ENCODE measurements around the gene MYL6. TPM values are rescaled to one million over a fixed set of nuclear protein-coding genes. Genes with fewer than 3 reads are reported as not detected.

MYL6 gene
- total and polyA plus RNA-seq, 2 donors (not counting 3 experiments of a cell fraction or from before 2014, with no cell fraction given), result 2,543 to 8,470 TPM

DNA sequence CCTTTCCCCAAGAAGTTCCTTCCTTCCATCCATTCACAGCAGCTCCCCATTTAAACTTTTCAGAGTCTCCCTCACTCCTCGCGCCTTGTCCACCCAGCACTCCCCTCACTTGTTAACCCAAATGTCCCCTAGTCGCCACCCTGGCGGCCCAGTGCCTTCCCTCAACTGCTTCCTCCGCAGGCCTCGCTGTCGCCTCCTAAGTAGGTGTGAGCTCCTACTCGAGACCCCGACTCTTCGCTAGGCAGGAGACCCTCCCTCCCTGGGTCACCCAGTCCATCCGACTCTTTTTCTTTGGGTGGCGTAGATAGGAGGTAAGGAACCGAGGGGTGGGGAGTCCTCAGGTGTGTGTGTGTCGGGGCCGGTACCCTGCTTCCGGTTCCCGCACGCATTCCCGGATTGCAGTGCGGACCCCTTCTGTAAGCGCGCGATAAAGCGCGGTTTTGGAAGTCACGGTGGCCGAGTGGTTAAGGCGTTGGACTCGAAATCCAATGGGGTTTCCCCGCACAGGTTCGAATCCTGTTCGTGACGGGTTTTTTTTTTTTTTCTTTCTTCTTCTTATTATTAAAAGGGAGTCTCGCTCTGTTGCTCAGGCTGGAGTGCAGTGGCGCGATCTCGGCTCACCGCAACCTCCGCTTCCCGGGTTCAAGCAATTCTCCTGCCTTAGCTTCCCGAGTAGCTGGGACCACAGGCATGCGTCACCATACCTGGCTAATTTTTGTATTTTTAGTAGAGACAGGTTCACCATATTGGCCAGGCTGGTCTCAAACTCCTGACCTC is 31.9 kb downstream of the MYL6 start:
- Histone ChIP-seq H3K4me3 (replicated peaks in 1 of 3; ENCODE audit: insufficient read depth in 1 of 3, low read depth in 1 of 3, low read length in 3 of 3) (peak overlapping the region; percentile 53 to 95 (median 65)), H4K20me1 (replicated peaks; ENCODE audit: control insufficient read depth, extremely low read depth, insufficient read depth, low read length) (no peaks in the 10 kb centered on the region), H3K4me1 (ENCODE audit: control insufficient read depth, extremely low read depth, insufficient read depth, low read length) (peaks cover 20% of the 10 kb centered on the region), H3K27ac (ENCODE audit: insufficient read depth, low read depth, low read length) (peak overlapping the region; percentile 24), H3K36me3 (ENCODE audit: control insufficient read depth in 2 of 2, extremely low read depth in 1 of 2, insufficient read depth in 2 of 2, low read length in 2 of 2) (peaks cover 3 to 4% of the 10 kb centered on the region in 2 experiments), H3K9me3 (replicated peaks; ENCODE audit: control insufficient read depth, insufficient read depth, low read length) (no peaks in the 10 kb centered on the region), H3K9ac (replicated peaks; ENCODE audit: extremely low read depth, insufficient read depth, low read length) (peak overlapping the region; percentile 55), H3K4me2 (ENCODE audit: insufficient read depth, low read length) (peak overlapping the region; percentile 70), H3K9me1 (replicated peaks; ENCODE audit: control insufficient read depth, extremely low read depth, insufficient read depth, low read length) (no peaks in the 10 kb centered on the region), H3K27me3 (ENCODE audit: control insufficient read depth in 2 of 2, insufficient read depth in 2 of 2, low read length in 2 of 2) (no peaks in the 10 kb centered on the region), H2AFZ (ENCODE audit: low read depth, low read length) (peak overlapping the region; percentile 88), H3K79me2 (ENCODE audit: control insufficient read depth, insufficient read depth, low read length) (peaks cover 30% of the 10 kb centered on the region)
- DNase-seq (ENCODE audit: low read depth, low spot score) (peak; percentile 87), FAIRE-seq (peak; percentile 37)
- TF ChIP-seq GATA2 (IDR thresholded peaks at IDR 0.05; ENCODE audit: insufficient read depth, insufficient read length, low read depth, low read length) (no peak), MYC (IDR thresholded peaks at IDR 0.05; ENCODE audit: low read depth, low read length) (peak; percentile 32)
- intact Hi-C loops (cut with micrococcal nuclease) (loop anchor here (1.0 to 2.0 kb wide), 5 partner anchors 33 to 451 kb away; no protein-coding TSS in a partner anchor), dilution Hi-C loops (cut with MboI; ENCODE audit: extremely low pct_ligation_motif_present, low sequenced_read_pairs) (no loop called here)
- ChIA-PET CTCF (interaction anchor here (0.6 to 4.4 kb wide), 45 partner anchors 9 to 473 kb away, joined by 3 to 236 read pairs (median 6); partner anchors contain the start of genes ANKRD52, CNPY2, COQ10A and ESYT1), POLR2A (interaction anchor here (0.7 to 3.1 kb wide), 6 partner anchors 27 to 170 kb away, joined by 4 to 18 read pairs (median 4); partner anchors contain the start of genes PA2G4, RNF41, RPL41 and STAT2)
- TSS peak; percentile 68 for BruUV-seq (replicated peaks)

GRCh38 chr12:56190695-56191155 is 32.6 kb downstream of the MYL6 start:
- no peaks in the 10 kb centered on the region for H4K20me1 ChIP-seq (replicated peaks; ENCODE audit: control insufficient read depth, extremely low read depth, insufficient read depth, low read length)
- no peaks in the 10 kb centered on the region for H3K27me3 ChIP-seq (ENCODE audit: control insufficient read depth in 2 of 2, insufficient read depth in 2 of 2, low read length in 2 of 2)
- no peaks in the 10 kb centered on the region for H3K9me3 ChIP-seq (replicated peaks; ENCODE audit: control insufficient read depth, insufficient read depth, low read length)
- peak overlapping the region; percentile 70 for H3K4me2 ChIP-seq (ENCODE audit: insufficient read depth, low read length)
- dilution Hi-C loops (cut with MboI; ENCODE audit: extremely low pct_ligation_motif_present, low sequenced_read_pairs) (no loop called here), intact Hi-C loops (cut with micrococcal nuclease) (no loop called here)
- no peak overlapping the region for H3K27ac ChIP-seq (ENCODE audit: insufficient read depth, low read depth, low read length)
- H3K9me1 ChIP-seq (replicated peaks; ENCODE audit: control insufficient read depth, extremely low read depth, insufficient read depth, low read length), result no peaks in the 10 kb centered on the region
- H3K36me3 ChIP-seq (ENCODE audit: control insufficient read depth in 2 of 2, extremely low read depth in 1 of 2, insufficient read depth in 2 of 2, low read length in 2 of 2), result peaks cover 3% of the 10 kb centered on the region in 2 experiments
- H3K9ac ChIP-seq (replicated peaks; ENCODE audit: extremely low read depth, insufficient read depth, low read length), result peak overlapping the region; percentile 6
- CTCF ChIA-PET, result interaction anchor here (1.6 to 4.4 kb wide), 8 partner anchors 14 to 107 kb away, joined by 4 to 236 read pairs (median 45); partner anchors contain the start of genes ANKRD52, ESYT1, RNF41 and RPL41
- H3K4me3 ChIP-seq (replicated peaks in 1 of 3; ENCODE audit: insufficient read depth in 1 of 3, low read depth in 1 of 3, low read length in 3 of 3), result peak overlapping the region in 1 of 3 experiments; percentile 53
- FAIRE-seq (no peak), DNase-seq (ENCODE audit: low read depth, low spot score) (no peak)
- H3K4me1 ChIP-seq (ENCODE audit: control insufficient read depth, extremely low read depth, insufficient read depth, low read length), result peaks cover 20% of the 10 kb centered on the region
- POLR2A ChIA-PET, result interaction anchor here (0.7 to 3.1 kb wide), 2 partner anchors 73 to 169 kb away, joined by 5 to 18 read pairs; partner anchors contain the start of genes RPL41, STAT2 and ZC3H10
- H3K79me2 ChIP-seq (ENCODE audit: control insufficient read depth, insufficient read depth, low read length), result peaks cover 28% of the 10 kb centered on the region
- TF ChIP-seq FOS (IDR thresholded peaks at IDR 0.05; ENCODE audit: borderline replicate concordance, insufficient read depth, low read length) (no peak), JUN (IDR thresholded peaks at IDR 0.05; ENCODE audit: borderline replicate concordance, insufficient read depth, insufficient read length, low read depth) (no peak), GATA2 (IDR thresholded peaks at IDR 0.05; ENCODE audit: insufficient read depth, insufficient read length, low read depth, low read length) (no peak), EZH2 (IDR thresholded peaks at IDR 0.05; ENCODE audit: borderline replicate concordance, low read depth, low read length, severe bottlenecking) (no peak), MAX (IDR thresholded peaks at IDR 0.05; ENCODE audit: insufficient read depth, insufficient read length) (no peak), POLR2A (IDR thresholded peaks at IDR 0.05; ENCODE audit: low read depth, low read length) (no peak), MYC (IDR thresholded peaks at IDR 0.05; ENCODE audit: low read depth, low read length) (no peak), POLR2AphosphoS5 (IDR thresholded peaks at IDR 0.05; ENCODE audit: insufficient read depth, low read depth, low read length) (no peak)
- TF ChIP-seq, protein P1, sequence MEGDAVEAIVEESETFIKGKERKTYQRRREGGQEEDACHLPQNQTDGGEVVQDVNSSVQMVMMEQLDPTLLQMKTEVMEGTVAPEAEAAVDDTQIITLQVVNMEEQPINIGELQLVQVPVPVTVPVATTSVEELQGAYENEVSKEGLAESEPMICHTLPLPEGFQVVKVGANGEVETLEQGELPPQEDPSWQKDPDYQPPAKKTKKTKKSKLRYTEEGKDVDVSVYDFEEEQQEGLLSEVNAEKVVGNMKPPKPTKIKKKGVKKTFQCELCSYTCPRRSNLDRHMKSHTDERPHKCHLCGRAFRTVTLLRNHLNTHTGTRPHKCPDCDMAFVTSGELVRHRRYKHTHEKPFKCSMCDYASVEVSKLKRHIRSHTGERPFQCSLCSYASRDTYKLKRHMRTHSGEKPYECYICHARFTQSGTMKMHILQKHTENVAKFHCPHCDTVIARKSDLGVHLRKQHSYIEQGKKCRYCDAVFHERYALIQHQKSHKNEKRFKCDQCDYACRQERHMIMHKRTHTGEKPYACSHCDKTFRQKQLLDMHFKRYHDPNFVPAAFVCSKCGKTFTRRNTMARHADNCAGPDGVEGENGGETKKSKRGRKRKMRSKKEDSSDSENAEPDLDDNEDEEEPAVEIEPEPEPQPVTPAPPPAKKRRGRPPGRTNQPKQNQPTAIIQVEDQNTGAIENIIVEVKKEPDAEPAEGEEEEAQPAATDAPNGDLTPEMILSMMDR (IDR thresholded peaks at IDR 0.05; ENCODE audit: extremely low read depth in 1 of 2, insufficient read depth in 1 of 2, low read depth in 1 of 2, low read length in 2 of 2), result no peak
- no TSS peak for BruUV-seq (replicated peaks)
- H2AFZ ChIP-seq (ENCODE audit: low read depth, low read length), result peak overlapping the region; percentile 63
